NOMO-1 treated with dmso at 0.1 percent for 144 hours (cell line): ENCODE data around the gene ELAVL3.
A peak's percentile ranks its signal among the peaks of the same experiment; 100 is the strongest.
"Not testable (repeated sequence)": the region's sequence is repeated elsewhere in the genome, so short reads cannot be mapped to it uniquely, and the experiment has no call there.

Experiments
- DNase-seq: peaks from one replicate; lab custom pipeline; 2025; ENCODE audit not compliant: unreplicated experiment; lab: John Stamatoyannopoulos, UW

Gene ELAVL3

DNA sequence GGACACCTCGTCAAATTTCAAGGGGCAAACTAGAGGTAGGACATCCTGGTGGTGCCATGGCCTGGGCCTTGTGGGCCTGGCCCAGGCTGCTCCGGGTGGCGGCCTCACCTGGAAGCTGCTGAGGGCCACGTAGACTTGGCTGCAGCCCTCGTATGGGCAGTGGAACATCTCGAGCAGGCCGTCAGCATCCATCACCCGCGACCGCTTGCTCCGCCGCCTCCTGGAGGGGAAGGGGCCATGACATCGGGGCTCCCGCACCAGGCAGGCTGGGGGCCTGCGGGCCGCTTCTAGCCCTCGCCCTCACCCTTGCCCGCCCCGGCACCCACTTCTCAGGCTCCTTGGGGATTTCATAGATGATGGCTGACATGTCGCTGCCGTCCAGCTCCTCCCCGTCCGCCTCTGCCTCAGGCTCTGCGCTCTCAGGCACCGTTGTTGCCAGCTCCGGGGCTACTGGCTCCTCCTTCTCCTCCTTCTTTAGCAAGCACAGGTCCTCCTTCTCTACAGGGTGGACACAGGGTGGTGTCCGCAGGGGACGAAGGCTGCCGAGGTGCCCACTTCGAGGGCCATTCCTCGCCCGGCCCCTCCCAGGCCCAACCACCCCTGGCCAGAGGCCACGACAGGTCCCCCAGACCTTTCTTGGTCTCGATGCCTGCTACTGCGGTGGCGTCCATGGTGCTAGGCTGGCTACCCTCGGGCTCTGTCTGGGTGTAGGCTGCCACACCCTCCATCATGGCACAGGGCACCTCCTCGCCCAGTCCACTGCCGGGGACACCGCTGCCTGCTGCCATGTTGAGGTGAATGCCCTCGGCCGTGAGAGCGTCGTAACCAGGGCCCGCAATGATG is 6.0 kb upstream of the ELAVL3 start:
- no peak for DNase-seq

DNA sequence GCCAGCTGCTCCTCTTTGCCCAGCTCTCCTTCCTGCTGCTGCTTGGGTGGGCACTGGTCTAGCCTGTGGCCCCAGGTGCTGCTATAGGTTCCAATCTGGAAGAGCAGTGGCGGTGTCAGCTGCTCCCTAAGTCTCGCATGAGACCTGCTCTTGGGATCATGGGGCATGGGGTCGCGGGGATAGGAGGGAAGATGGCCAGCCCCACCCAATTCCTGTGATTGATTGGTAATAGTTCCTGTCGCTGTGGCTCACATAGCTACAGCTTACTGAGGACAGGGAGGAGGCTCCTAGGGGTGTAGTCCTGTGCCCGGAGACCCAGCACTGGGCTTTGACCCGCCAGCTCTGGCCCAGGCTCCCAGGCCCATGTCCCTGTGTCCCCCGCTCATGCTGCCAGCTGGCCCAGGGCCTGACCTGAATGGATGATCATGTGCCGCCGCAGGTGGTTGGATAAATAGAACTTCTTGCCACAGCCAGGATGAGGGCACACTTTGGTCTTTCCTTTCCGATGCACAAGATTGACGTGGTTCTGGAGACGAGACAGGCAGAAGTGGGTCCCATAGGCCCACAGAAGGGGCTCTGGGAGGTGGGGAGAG is 4.5 kb upstream of the ELAVL3 start:
- no peak for DNase-seq

DNA sequence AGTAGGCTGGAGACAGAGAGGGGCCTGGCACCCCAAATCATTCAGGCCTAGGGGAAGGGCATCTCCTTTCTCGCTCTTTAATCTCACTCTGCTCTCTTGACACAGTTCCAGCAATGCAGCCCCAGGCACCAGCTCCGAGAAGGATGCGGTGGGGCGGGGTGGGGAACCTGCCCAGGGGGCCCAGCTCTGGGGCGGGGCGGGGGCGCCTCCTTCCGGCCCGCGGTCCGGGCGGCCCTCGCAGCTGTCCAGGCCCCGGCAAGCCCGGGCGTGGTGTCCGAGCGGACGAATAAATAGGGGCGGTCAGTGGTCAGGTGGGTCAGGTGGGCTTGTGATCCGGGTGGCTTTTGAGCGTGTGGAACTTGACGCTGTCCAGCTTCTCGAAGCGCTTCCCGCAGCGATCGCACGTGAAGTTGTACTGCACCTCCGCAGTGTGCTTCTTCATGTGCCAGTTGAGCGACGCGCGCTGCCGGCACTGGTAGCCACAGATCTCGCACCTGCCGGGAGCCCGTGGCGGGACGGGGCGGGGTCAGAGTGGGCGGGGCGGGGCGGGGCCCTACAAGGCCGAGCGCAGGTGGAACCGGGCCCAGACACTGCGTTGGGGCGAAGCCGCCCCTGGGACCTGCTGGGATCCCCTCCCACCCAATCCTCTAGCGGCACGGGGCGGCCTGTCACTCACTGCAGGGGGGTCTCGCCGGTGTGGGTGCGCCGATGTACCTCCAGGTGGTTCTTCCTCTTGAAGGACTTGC is 2.7 kb upstream of the ELAVL3 start:
- DNase-seq: no peak

DNA sequence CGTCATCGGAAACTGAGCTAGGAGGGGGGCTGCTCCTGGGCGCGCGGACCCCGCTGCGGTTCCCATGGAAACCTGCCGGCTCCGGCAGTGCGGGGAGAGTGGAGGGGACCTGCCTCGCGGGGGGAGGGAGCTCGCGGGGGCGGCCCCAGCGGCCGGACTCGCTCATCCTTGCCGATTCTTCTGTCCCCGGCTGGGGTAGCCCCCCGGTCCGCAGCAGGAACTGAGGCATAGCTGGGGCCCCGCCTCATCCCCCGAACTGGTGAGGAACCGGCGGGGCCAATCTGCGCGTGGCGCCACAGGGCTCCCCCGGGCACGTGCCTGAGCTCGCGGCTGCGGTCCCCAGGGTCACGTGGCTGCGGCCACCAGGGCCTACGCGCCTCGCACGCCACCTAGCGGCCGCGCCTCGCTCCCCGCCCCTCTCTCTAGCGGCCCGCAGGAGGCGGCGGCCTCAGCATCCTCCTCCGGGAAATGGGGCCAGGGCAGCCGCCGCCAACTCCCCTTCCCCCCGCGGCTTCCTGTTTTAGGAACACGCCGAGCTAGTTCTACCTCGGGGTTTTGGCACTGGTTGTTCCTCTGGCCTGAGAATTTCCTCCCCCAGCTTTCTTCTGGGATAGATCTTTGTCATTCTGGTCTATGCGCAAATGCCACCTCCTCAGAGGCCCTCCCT is 1.7 kb upstream of the ELAVL3 start:
- peak; percentile 86 for DNase-seq

DNA sequence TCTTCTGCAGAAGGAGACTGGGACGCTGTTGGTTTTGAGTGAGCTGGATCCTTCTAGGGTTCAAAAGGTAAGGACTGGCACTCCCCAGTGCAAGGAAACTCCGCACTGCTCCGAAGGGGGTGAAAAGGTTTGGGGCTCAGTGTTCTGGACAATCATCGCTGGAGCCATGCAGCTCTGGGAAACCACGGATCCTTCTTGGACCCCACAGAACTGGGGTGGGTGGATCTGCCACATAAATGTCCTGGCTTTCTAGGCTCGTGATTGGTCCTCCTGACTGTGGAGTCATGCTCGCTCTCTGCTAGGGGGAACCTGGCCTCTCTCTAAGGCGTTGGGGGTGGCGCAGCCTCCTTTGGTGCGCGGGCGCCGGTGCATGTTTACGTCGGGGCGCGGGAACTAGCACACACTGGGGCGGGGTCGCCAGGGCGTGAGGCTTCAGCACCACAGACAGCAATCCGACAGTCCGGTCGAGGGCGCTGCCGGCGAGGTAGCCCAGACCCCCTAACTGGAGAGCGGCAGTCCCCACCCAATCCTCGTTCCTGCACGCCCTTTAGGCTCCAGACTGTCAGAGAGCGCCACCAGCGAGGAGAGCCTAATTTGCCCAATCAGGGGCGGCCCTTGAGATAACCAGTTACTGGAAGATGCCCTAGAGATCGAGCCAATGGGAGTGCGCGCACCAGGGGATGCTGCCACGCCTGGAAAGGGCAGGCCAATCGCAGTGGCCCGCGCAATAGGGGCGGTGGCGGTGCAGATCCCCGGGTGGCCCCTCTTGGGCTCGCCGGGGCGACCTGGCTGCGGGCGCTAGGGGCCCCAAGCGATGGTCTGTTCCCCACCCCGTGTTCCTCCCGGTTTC is 913 bp upstream of the ELAVL3 start:
- DNase-seq: peak; percentile 89

DNA sequence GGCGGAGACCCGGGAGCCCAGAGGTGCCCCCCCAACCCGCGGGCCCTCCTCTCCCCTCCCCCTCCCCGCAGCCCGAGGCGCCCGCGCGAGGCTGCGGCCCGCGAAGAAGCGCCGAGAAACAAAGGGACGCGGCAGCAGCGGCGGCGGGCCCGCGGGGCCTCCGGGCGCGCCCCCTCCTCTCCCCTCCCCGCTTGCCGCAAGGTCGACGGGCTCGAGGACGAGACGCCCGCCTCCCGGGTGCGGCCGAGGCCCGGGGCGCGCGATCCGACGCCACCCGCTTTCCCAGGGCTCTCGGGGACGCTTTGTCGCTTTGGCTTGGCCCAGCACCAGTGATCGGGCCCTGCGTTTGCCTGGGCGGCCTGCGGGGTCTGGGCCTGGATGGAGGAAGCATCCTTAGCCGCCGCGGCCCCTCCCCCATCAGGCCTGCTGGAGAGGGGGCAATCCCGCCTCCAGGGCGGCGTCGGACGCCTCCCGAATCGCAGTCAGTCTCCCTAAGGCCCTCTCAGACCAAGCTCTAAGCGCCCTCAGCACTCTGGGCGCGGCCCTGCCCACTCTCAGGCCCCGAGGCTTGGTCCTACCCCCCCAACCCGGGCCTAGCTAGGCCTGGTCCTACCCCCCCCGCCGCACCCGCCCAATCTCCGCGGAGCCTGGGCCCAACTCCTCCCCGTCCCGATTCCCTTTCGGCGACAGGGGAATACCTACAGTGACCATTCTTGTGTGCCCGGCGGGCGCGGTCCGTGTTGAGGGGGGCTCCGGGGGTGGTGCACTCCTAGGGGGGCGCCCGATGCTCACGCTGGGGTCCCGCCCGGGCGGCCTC is 740 bp downstream of the ELAVL3 start:
- DNase-seq: no peak

DNA sequence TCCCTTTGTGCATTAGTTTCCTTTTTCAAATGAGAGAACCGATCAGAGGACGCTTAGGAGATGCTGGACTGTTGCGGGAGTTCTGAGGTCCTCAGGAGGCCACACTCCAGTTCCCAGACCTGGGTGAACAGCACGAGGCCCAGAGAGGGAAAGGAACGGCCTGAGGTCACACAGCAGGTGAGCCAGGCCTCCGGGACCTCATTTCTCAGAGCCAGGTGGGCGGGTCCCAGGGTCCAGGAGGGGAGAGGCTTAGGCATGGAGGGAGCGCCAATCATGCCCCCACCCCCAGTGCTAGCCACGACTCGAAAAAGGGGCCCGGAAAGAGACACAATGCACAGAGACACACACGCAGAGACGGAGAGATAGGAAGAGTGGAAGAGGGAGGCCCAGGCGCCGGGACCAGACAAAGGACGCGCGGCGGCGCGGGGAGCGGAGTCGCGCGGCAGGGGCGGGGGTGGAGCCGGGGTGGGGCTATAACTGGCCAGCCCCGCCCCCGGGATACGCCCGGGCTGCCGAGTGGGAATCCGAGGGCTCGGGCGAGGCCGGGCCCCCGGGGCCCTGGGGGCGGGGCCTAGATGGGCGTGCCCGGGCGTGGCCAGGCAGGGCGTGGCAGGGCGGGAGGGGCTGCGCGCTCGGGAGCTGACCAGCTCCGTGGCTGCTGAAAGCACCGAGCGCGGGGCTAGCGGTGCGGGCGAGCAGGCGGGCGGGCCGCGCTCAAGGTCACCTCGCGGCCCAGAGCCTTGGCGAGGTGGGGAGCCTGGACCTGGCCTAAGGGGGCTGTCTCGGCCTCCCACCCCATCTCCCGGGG is 1.6 kb downstream of the ELAVL3 start:
- peak; percentile 13 for DNase-seq

DNA sequence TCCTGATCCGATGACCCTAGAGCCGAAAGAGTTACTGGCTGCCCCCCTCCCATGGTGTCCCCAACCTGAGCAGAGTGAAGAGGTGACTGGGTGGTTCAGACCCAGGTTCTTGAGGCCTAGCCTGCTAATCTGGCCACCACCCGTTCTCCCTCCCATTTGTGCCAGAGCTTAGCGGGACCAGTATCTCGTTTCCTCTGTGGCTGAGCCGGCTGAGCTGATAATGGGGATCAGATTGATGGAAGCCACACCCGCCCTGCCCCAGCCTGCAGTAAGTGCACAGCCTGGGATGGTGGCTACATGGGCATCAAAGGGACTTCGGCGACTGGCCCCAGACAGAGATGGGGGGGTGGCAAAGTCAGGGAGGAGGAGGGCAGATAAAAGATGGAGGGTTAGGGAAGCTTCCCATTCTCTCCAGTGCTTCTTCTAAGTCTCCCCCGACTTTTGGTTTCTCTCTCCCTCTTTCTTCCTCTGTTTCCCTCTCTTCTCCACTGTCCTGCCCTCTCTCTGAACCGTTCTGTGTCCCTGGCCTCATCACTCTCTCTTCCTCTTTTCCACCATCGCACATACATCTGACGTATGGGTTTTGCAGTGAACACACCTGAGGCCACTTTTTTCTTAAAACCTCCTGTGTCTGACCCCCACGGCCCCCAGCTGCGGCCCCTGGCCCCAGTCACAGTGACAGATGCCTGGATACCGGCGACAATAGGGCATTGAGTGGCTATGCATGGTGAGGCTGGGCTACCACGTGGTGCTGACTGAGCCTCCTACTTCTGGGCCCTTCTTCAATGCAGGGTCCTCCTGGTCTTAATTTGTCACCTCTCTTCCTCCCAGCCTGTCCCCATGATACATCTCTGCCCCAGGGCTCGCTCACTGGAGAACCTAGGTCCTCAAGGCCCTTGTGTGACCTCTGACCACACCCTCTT is 2.4 kb downstream of the ELAVL3 start:
- DNase-seq: no peak

DNA sequence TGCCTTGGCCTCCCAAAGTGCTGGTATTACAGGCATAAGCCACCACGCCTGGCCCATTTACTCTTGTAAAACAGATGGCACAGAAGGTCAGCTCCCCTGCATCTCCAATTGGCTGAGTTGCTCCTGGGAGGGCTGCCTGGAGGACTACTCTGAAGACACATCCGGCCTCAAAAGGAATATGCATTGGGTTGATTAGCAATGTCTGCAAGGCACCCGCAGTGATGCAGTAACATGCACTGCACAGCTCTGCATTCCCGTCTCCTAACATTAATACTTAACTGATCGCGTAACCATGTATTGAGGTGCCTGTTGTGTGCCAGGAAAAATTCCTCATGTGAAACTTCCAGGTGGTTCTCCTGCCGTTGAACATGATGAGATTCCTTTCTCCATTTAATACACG is 5.0 kb downstream of the ELAVL3 start:
- no peak for DNase-seq

DNA sequence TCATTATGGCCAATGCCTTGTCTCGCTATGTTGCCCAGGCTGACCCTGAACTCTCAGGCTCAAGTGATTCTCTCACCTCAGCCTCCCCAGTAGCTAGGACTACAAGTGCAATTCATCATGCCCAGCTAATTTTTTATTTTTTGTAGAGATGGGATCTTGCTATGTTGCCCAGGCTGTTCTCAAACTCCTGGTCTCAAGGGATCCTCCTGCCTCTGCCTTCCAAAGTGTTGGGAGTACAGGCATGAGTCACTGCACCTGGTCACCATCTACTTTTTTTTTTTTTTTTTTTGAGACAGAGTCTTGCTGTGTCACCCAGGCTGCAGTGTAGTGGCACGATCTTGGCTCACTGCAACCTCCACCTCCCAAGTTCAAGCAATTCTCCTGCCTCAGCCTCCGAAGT is 5.5 kb downstream of the ELAVL3 start:
- not testable (repeated sequence) for DNase-seq

DNA sequence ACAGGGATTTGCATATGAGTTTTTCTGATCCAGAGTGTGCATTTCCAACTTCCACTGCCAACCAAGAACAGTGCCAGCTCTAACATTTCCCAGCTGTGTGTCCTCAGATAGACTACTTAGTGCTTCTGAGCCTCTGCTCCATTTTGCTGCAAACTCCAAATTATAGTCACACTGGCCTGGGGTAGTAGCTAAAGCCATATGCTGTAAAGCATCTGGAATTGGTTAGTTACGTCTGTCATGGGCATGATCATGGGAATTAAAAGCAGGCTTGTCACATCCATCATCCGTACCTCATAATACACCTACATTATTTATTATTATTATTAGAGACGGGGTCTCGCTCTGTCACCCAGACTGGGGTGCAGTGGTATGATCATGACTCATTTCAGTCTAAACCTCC is 7.1 kb downstream of the ELAVL3 start:
- no peak for DNase-seq

DNA sequence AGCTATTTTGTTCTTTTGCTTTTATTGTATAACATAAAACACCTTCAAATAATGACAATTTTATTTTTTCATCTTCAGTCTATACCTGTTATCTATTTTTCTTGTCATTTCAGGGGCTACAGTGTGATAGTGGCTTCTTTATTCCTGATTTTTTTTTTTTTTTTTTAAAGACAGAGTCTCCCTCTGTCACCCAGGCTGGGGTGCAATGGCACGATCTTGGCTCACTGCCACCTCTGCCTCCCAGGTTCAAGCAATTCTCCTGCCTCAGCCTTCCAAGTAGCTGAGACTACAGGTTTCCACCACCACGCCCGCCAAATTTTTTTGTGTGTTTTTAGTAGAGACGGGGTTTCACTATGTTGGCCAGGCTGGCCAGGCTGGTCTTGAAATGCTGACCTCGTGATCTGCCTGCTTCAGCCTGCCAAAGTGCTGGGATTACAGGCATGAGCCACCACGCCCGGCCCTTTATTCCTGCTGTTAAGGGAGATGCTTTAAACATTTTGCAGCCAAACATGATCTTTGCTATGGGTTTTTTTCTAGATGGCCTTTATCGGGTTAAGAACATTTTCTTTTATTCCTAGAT is 12.5 kb downstream of the ELAVL3 start:
- not testable (repeated sequence) for DNase-seq

DNA sequence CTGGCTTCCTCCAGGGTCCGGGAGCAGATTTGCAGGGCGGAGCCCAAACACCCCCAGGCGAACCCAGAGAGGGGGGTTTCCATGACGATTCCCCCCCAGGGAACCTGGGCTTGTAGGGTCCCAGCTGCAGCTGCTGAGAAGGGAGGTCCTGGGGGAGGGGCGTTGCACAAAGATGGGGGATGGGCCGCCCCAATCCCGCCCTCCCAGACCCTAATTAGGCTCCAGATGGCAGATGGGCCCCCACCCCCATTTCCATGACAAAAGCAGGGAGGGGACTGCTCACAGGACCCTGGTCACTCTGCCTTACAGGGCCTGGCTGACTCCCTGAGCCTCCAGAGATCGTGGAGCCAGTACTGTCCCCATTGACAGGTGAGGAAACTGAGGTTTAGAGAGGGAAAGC is 15.2 kb downstream of the ELAVL3 start:
- no peak for DNase-seq

DNA sequence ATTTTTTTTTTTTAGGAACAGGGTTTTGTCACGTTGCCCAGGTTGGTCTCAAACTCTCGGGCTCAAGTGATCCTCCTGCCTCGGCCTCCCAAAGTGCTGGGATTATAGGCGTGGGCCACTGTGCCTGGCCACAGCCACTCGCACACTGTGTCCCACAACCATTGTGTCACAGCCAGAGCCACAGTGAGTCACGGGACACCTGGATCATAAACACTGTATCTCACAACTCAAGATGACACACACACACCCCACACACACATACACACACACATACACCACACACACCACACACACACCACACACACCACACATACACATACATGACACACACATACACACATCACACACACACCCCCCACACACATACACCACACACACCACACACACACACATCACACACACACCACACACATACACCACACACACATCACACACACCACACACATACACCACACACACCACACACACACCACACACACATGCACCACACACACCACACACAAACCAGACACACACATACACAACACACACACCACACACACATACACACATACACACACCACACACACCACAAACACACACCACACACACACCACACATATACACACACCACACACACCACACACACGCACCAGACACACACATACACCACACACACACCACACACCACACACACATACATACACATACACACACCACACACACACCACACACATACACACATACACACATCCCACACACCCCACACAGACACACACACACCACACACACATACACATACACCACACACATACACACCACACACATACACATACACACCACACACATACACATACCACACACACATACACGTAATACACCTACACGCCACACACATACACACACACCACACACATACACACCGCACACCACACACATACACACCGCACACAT is 16.2 kb downstream of the ELAVL3 start:
- DNase-seq: no peak

DNA sequence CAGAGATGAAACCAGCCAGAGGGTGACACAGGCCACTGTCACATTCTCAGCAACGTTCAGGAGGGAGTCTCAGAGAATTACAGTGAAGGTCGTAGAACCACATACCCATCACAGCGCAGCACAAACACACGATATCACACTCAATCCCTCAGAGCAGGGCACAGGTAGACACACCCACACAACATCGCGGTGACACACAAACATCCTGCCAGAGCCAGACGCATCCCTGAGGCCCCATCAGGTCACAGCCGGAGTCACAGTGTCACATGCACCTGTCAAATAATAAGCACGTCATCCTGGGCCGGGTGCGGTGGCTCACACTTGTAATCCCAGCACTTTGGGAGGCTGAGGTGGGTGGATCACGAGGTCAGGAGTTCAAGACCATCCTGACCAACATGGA is 17.5 kb downstream of the ELAVL3 start:
- no peak for DNase-seq

DNA sequence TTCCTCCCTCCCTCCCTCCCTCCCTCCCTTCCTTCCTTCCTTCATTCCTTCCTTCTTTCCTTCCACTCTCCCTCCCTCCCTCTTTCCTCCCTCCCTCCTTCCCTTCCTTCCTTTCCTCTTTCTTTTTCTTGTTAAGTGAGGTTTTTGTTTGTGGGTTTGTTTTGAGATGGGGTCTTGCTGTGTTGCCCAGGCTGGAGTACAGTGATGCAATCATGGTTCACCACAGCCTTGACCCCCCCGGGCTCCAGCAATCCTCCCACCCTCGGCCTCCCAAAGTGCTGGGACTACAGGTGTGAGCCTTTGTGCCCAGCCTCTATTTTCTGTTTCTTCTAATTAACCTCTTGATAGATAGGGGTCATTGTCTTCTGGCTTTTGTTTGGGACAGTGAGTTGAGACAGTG is 19.4 kb downstream of the ELAVL3 start:
- DNase-seq: no peak
